Keratinocyte (primary cell): ENCODE results near the gene SAFB. TPM values are rescaled to one million over a fixed set of nuclear protein-coding genes. Genes with fewer than 3 reads are reported as not detected.

Source experiments
- DNase-seq: peaks from one replicate; pipeline ENCODE4 v3.0.0-alpha.2; 2011; ENCODE audit warnings: low read depth, missing footprints, low spot score
- FAIRE-seq: peaks from 2 replicates; lab custom pipeline; 2011; peaks lifted over from hg19 to GRCh38; lab: Jason Lieb, UNC
- H2AFZ ChIP-seq: 2 replicates; pipeline ENCODE4 v1.6.0; 2012; ENCODE audit warnings: low read length, control low read depth, inconsistent platforms; ENCODE audit not compliant: control insufficient read depth
- H3K27ac ChIP-seq: 2 replicates; pipeline ENCODE4 v1.5.1; 2011; ENCODE audit warnings: low read length; ENCODE audit not compliant: control insufficient read depth, insufficient read depth
- H3K27me3 ChIP-seq: 3 replicates; pipeline ENCODE4 v1.6.0; 2011; ENCODE audit warnings: low read length; ENCODE audit not compliant: control insufficient read depth, insufficient read depth; ENCODE audit errors: extremely low read depth
- H3K36me3 ChIP-seq, 2 experiments: 2 replicates in 1 of 2; 3 replicates in 1 of 2; pipeline ENCODE4 v1.5.1; 2011; ENCODE audit warnings: low read length in 2 of 2, mild to moderate bottlenecking in 1 of 2; ENCODE audit not compliant: control insufficient read depth in 2 of 2, insufficient read depth in 2 of 2; ENCODE audit errors: extremely low read depth in 1 of 2
- H3K4me1 ChIP-seq: 3 replicates; pipeline ENCODE4 v1.5.1; 2011; ENCODE audit warnings: low read length; ENCODE audit not compliant: control insufficient read depth, insufficient read depth; ENCODE audit errors: extremely low read depth
- H3K4me2 ChIP-seq: 3 replicates; pipeline ENCODE4 v1.6.0; 2011; ENCODE audit warnings: low read depth, low read length; ENCODE audit not compliant: control insufficient read depth, insufficient read depth; ENCODE audit errors: extremely low read depth
- H3K4me3 ChIP-seq, 3 experiments: fragments of 200-600 bp in 1 of 3; sonication (generic) in 1 of 3; 2 replicates in 2 of 3; 3 replicates in 1 of 3; pipeline ENCODE4 v1.5.1; 2011 to 2016; ENCODE audit warnings: low read length in 3 of 3, mild to moderate bottlenecking in 3 of 3, control low read depth in 2 of 3, inconsistent platforms in 1 of 3, low read depth in 1 of 3, mixed read lengths in 1 of 3, mixed run types in 1 of 3, moderate library complexity in 1 of 3; ENCODE audit not compliant: control insufficient read depth in 2 of 3, insufficient read depth in 2 of 3; ENCODE audit errors: extremely low read depth in 1 of 3
- H3K79me2 ChIP-seq: 2 replicates; pipeline ENCODE4 v1.6.0; 2012; ENCODE audit warnings: low read length; ENCODE audit not compliant: control insufficient read depth, insufficient read depth
- H3K9ac ChIP-seq: 3 replicates; pipeline ENCODE4 v1.6.0; 2011; ENCODE audit warnings: low read length; ENCODE audit not compliant: control insufficient read depth, insufficient read depth; ENCODE audit errors: extremely low read depth
- H3K9me1 ChIP-seq: 3 replicates; pipeline ENCODE4 v1.6.0; 2011; ENCODE audit warnings: low read length; ENCODE audit not compliant: control insufficient read depth, insufficient read depth; ENCODE audit errors: extremely low read depth
- H3K9me3 ChIP-seq: 2 replicates; pipeline ENCODE4 v1.5.1; 2012; ENCODE audit warnings: low read depth, low read length; ENCODE audit not compliant: control insufficient read depth
- H4K20me1 ChIP-seq: 3 replicates; pipeline ENCODE4 v1.6.0; 2011; ENCODE audit warnings: low read length; ENCODE audit not compliant: control insufficient read depth, insufficient read depth; ENCODE audit errors: extremely low read depth
- EZH2 ChIP-seq: IDR thresholded peaks from one replicate; pipeline ENCODE4 v1.6.1; 2012; ENCODE audit warnings: inconsistent platforms, mild to moderate bottlenecking, low read length, moderate library complexity
- dilution Hi-C: fragments of 300-500 bp; cut with MboI; formaldehyde crosslinking; loops from one replicate; pipeline ENCODE4 v1.7.0; 2020; ENCODE audit warnings: low sequenced_read_pairs; ENCODE audit not compliant: extremely low pct_ligation_motif_present
- polyA plus RNA-seq, 5 experiments: library from polyadenylated mRNA; depleted of rRNA in 3 of 5; stranded (reverse) in 3 of 5; stranded (forward) in 1 of 5; unstranded in 1 of 5; fragments of >200 nt; gene quantifications; 1 replicate in 1 of 5; 2 replicates in 3 of 5; 3 replicates in 1 of 5; pipeline versions ENCODE4 v1.2.1 to v1.2.3, GENCODE V29; 2011 to 2012; ENCODE audit warnings: missing spikeins in 2 of 5, low read depth in 1 of 5, low replicate concordance in 1 of 5
- TF ChIP-seq, protein P1 (sequence below), 3 experiments: IDR thresholded peaks in 1 of 3; conservative IDR thresholded peaks in 1 of 3; optimal IDR thresholded peaks in 1 of 3; 2 replicates in 2 of 3; 3 replicates in 1 of 3; pipeline versions ENCODE3 to v1.5.1; 2011; ENCODE audit warnings: low read length in 3 of 3, mild to moderate bottlenecking in 3 of 3, moderate library complexity in 2 of 3, control low read depth in 1 of 3, inconsistent platforms in 1 of 3; ENCODE audit not compliant: insufficient read depth in 2 of 3; ENCODE audit errors: extremely low read depth in 1 of 3

Gene SAFB
- polyA plus RNA-seq, 1 donor (not counting 4 experiments of a cell fraction or from before 2014, with no cell fraction given) = 34.0 TPM

DNA sequence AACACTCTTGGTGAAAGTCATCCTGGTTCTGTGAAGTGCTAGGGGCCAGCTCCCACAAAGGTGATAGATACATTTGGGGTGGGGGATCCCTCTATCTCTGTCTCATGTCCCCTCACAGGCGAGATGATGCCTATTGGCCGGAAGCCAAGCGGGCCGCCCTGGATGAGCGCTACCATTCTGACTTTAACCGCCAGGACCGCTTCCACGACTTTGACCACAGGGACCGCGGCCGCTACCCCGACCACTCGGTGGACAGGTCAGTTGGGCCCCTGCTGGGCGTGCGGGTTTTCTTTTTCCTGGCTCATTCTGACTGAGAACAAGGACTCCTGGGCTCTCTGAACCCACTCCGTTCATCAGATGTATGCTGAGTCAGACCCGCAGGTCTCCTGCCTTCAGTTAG, 41.0 kb downstream of the SAFB start:
- Histone ChIP-seq H3K9ac (no peak overlapping the region), H3K9me1 (no peaks in the 10 kb centered on the region), H3K79me2 (no peaks in the 10 kb centered on the region), H3K9me3 (no peaks in the 10 kb centered on the region), H4K20me1 (no peaks in the 10 kb centered on the region), H3K27ac (no peak overlapping the region), H3K27me3 (no peaks in the 10 kb centered on the region), H3K4me2 (no peak overlapping the region), H3K4me1 (no peaks in the 10 kb centered on the region), H3K4me3 (no peak overlapping the region), H3K36me3 (peaks cover 45 to 55% of the 10 kb centered on the region in 2 experiments), H2AFZ (no peak overlapping the region)
- dilution Hi-C loops = no loop called here
- DNase-seq (no peak), FAIRE-seq (no peak)
- TF ChIP-seq, protein P1, sequence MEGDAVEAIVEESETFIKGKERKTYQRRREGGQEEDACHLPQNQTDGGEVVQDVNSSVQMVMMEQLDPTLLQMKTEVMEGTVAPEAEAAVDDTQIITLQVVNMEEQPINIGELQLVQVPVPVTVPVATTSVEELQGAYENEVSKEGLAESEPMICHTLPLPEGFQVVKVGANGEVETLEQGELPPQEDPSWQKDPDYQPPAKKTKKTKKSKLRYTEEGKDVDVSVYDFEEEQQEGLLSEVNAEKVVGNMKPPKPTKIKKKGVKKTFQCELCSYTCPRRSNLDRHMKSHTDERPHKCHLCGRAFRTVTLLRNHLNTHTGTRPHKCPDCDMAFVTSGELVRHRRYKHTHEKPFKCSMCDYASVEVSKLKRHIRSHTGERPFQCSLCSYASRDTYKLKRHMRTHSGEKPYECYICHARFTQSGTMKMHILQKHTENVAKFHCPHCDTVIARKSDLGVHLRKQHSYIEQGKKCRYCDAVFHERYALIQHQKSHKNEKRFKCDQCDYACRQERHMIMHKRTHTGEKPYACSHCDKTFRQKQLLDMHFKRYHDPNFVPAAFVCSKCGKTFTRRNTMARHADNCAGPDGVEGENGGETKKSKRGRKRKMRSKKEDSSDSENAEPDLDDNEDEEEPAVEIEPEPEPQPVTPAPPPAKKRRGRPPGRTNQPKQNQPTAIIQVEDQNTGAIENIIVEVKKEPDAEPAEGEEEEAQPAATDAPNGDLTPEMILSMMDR (optimal IDR thresholded peaks at IDR 0.05 in 1 of 3, IDR thresholded peaks at IDR 0.05 in 1 of 3, conservative IDR thresholded peaks at IDR 0.05 in 1 of 3; ENCODE audit: extremely low read depth in 1 of 3, insufficient read depth in 2 of 3, low read length in 3 of 3) = no peak
- no peak for TF ChIP-seq EZH2

DNA sequence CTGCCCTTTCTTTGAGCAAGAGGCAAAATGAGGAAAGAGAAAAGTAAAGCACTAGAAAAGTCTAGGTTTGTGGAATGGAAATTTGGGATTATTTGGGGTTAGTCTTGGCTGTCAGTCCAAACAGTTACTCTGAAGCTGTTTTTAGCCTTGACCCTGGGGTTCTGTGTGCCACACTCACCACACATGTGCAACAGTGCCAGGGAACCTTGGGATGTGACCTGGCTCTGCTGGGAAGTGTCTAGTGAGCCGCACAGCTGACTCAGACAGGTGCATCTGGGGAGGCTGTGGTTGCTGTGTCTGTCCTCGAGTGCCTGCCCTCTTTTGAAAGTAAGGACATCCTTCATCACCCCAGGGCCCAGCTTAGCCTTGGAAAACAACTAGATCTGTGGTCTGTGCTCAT, 41.6 kb downstream of the SAFB start:
- peak; percentile 34 for FAIRE-seq
- Histone ChIP-seq H3K9me3 (no peaks in the 10 kb centered on the region), H3K4me1 (no peaks in the 10 kb centered on the region), H3K4me3 (no peak overlapping the region), H3K27ac (no peak overlapping the region), H3K79me2 (no peaks in the 10 kb centered on the region), H2AFZ (no peak overlapping the region), H3K4me2 (no peak overlapping the region), H3K36me3 (peaks cover 49 to 61% of the 10 kb centered on the region in 2 experiments), H3K9ac (no peak overlapping the region), H3K9me1 (no peaks in the 10 kb centered on the region), H3K27me3 (no peaks in the 10 kb centered on the region), H4K20me1 (no peaks in the 10 kb centered on the region)
- no peak for DNase-seq
- no peak for TF ChIP-seq EZH2
- TF ChIP-seq, protein P1 (optimal IDR thresholded peaks at IDR 0.05 in 1 of 3, IDR thresholded peaks at IDR 0.05 in 1 of 3, conservative IDR thresholded peaks at IDR 0.05 in 1 of 3; ENCODE audit: extremely low read depth in 1 of 3, insufficient read depth in 2 of 3, low read length in 3 of 3) = no peak
- dilution Hi-C loops = no loop called here
